T-helper 1 cell (primary cell): ENCODE results near the gene TBX4.
"Not testable (repeated sequence)": the region's sequence is repeated elsewhere in the genome, so short reads cannot be mapped to it uniquely, and the experiment has no call there.

Experiments used
- DNase-seq, 5 donors: peaks; one replicate each; pipeline ENCODE4 v3.0.0-alpha.2; 2012 to 2020

Gene TBX4

GRCh38 chr17:61502292-61502691 is 50.1 kb downstream of the TBX4 start:
- no peak for DNase-seq

- no peak for DNase-seq
Observed at GRCh38 chr17:61503961-61504360, 51.7 kb downstream of the TBX4 start.

- no peak for DNase-seq
Observed at GRCh38 chr17:61504697-61505096, 52.5 kb downstream of the TBX4 start.

DNA sequence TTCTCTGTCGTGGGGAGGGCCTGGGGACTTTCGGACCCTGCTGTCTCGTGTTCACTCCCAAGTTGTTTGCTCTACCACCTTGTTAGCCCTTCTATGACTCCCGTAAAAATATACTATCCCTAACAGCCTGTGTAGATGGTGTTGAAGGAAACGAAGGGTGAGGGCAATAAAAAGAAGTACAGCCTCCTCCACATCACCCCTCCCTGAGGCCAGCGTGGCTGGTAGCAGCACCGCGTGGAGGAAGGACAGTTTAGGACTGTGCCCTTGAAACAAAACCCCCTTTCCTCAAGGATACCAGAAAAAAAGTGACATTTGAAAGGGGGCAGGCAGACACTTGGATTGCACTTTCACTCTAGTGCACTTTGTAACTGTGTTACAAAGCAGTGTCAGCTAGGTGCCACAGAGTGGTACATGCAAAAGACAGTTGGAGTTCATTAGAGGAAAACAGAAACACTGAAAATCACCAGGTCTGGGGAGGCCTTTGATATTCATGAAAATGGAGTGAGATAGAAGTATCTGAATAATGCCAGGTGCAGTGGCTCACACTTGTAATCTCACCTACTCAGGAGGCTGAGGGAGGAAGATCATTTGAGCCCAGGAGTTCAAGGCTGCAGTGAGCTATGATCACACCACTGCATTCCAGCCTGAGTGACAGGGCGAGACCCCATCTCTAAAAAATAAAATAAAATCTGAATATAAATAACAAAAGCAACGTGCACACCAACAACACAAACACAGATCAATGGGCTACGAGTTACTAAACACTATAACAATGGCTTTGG is 53.8 kb downstream of the TBX4 start:
- DNase-seq = no peak

- DNase-seq = no peak
Observed at GRCh38 chr17:61507383-61508066, 55.3 kb downstream of the TBX4 start.

DNA sequence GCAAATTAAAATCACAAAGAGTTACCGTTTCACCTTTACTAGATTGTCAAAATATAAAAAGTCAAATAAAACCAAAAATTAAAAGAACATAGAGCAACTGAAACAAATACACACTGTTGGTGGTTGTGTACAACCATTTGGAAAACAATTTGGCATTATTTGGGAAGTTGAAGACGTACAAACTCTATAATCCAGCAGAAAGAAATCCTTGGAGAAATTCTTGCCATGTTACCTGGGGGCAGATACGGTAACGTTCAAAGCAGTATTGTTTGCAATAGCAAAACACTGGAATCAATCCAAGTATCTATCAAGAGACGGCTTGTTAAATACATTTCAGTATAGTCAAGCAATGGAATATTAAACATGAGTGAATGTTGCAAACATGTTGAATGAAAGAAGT is 56.7 kb downstream of the TBX4 start:
- DNase-seq = no peak

DNA sequence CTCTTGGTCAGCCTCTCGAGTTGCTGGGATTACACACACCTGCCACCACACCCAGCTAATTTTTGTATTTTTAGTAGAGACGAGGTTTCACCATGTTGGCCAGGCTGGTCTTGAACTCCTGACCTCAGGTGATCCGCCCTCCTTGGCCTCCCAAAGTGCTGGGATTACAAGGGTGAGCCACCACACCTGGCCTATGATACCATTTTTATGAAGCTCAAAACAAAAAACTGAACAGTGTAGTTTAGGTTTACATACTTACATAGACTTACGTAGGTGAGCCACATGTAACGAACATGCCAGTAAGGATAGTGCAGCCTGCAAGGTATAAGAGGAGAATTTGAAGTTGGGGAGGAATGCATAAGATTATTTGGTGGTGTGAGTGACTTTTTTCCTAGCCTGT is 57.2 kb downstream of the TBX4 start:
- DNase-seq = not testable (repeated sequence)

DNA sequence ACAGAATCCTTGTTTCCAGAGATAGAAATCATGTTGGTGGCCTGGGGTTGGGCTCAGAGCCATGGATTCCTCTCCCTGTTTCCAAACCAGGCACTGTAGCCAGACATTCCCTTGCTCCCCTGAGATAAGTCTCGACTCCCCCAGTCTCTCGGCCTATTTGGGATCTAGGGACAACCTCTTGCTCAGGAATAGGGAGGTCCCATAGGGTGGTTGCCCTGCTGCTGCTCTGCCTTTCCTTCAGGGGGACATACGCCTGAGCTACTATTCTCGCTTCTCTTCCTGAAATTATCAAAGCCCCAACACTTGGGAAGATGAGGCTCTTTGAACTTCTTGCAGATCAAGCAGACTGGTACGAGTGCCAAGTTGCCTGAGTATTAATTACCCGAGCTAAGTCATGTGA is 58.0 kb downstream of the TBX4 start:
- no peak for DNase-seq

GRCh38 chr17:61510991-61511390 is 58.8 kb downstream of the TBX4 start:
- DNase-seq = no peak

GRCh38 chr17:61511480-61512182 is 59.4 kb downstream of the TBX4 start:
- no peak for DNase-seq

GRCh38 chr17:61514491-61514890 is 62.3 kb downstream of the TBX4 start:
- DNase-seq = no peak

- DNase-seq = no peak
Observed at GRCh38 chr17:61517265-61517664, 65.0 kb downstream of the TBX4 start.

GRCh38 chr17:61517843-61518606 is 65.8 kb downstream of the TBX4 start:
- DNase-seq = no peak

GRCh38 chr17:61519139-61519538 is 66.9 kb downstream of the TBX4 start:
- DNase-seq = no peak

- no peak for DNase-seq
Observed at GRCh38 chr17:61519754-61520440, 67.7 kb downstream of the TBX4 start.

DNA sequence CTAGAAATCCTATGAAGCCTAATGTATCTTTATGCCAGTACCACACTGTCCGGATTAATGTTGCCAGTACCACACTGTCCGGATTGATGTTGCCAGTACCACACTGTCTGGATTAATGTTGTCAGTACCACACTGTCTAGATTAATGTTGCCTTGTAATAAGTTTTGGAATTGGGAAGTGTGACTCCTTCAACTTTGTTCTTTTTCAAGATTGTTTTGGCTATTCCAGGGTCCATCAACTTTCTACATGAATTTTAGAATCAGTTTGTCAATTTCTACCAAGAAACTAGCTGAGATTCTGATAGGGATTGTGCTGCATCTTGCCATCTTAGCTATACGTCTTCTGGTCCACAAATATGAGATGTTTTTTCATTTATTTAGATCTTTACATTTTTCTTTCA is 68.7 kb downstream of the TBX4 start:
- DNase-seq = no peak

DNA sequence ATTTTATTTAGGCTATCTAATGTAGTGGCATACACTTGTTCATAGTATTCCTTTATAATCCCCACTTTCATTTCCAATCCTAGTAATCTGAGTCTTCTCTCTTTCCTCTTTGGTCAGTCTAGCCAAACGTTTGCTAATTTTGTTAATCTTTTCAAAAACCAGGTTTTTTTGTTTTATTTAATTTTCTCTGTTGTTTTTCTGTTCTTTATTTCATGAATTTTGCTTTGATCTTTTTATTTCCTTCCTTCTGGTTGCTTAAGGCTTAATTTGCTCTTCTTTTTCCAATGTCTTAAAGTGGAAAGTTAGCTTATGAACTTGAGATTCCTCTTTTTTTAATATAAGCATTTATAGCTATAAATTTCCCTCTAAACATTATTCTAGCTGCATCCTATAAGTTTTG is 69.9 kb downstream of the TBX4 start:
- DNase-seq = no peak

- no peak for DNase-seq
Observed at GRCh38 chr17:61524319-61524718, 72.1 kb downstream of the TBX4 start.

GRCh38 chr17:61527441-61527840 is 75.2 kb downstream of the TBX4 start:
- not testable (repeated sequence) for DNase-seq

DNA sequence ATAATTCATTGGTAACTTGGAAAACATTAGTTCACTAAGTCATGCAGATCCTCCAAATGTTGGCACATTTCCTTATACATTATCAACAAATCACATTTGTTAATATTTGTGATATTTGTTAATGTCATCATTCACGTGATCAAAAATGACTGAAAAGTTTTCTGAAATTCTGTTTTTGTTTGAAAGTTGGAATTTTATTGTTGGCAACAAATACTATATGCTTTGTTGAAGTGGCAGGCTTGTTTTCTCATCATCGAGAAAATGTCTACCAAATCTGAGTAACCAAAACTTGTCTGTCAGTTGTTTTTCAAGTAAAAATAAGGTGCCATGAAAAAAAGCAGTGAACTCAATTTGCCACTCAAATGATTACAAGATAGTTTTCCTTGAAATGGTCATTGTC is 75.9 kb downstream of the TBX4 start:
- no peak for DNase-seq

- no peak for DNase-seq
Observed at GRCh38 chr17:61531223-61531622, 79.0 kb downstream of the TBX4 start.

GRCh38 chr17:61532826-61533225 is 80.6 kb downstream of the TBX4 start:
- no peak for DNase-seq
